ENCODE results near the gene PAQR3.

PAQR3 gene

GRCh38 chr4:78939667-78940008 is 400 bp upstream of the PAQR3 start:
- Histone ChIP-seq H3K36me3 (ENCODE audit: insufficient read depth, low read length) (peaks cover 6% of the 10 kb centered on the region), H3K4me3 (ENCODE audit: low read depth in 1 of 2, low read length in 2 of 2) (peak overlapping the region; percentile 28 to 99; a peak in 3 of 4 replicates), H3K4me2 (ENCODE audit: insufficient read depth, low read length) (peak overlapping the region; percentile 87), H3K4me1 (ENCODE audit: insufficient read depth, low read length) (peaks cover 46% of the 10 kb centered on the region), H3K79me2 (ENCODE audit: insufficient read depth, low read length) (peaks cover 29% of the 10 kb centered on the region), H3K27ac (ENCODE audit: low read length) (peak overlapping the region; percentile 71), H4K20me1 (ENCODE audit: insufficient read depth, low read length) (no peaks in the 10 kb centered on the region), H3K9me3 (ENCODE audit: insufficient read depth, low read length, severe bottlenecking) (no peaks in the 10 kb centered on the region), H2AFZ (ENCODE audit: low read depth, low read length) (peak overlapping the region; percentile 98), H3K9ac (ENCODE audit: low read depth, low read length) (peak overlapping the region; percentile 76), H3K27me3 (ENCODE audit: insufficient read depth, low read length, poor library complexity) (no peaks in the 10 kb centered on the region)
- DNase-seq (peak; percentile 29), ATAC-seq (ENCODE audit: insufficient read depth, low read depth) (peak; percentile 53)
- TF ChIP-seq CTCF (IDR thresholded peaks at IDR 0.05; ENCODE audit: borderline replicate concordance, extremely low read depth, low read length, poor library complexity, severe bottlenecking): no peak
- TF ChIP-seq EZH2 (IDR thresholded peaks at IDR 0.05; ENCODE audit: borderline replicate concordance, low read depth, low read length, severe bottlenecking): no peak

- no peaks in the 10 kb centered on the region for H3K27me3 ChIP-seq (ENCODE audit: insufficient read depth, low read length, poor library complexity)
- no peak for ATAC-seq (ENCODE audit: insufficient read depth, low read depth)
- H2AFZ ChIP-seq (ENCODE audit: low read depth, low read length): peak overlapping the region; percentile 98
These were observed 767 bp downstream of the PAQR3 start for GRCh38 chr4:78938474-78938867.

GRCh38 chr4:78937837-78938236 is 1.4 kb downstream of the PAQR3 start:
- Histone ChIP-seq H3K4me3 (ENCODE audit: low read depth in 1 of 2, low read length in 2 of 2) (peak overlapping the region in 1 of 2 experiments; percentile 99; a peak in 2 of 4 replicates), H2AFZ (ENCODE audit: low read depth, low read length) (no peak overlapping the region), H3K4me2 (ENCODE audit: insufficient read depth, low read length) (peak overlapping the region; percentile 87), H3K36me3 (ENCODE audit: insufficient read depth, low read length) (peaks cover 17% of the 10 kb centered on the region), H4K20me1 (ENCODE audit: insufficient read depth, low read length) (no peaks in the 10 kb centered on the region), H3K27ac (ENCODE audit: low read length) (no peak overlapping the region), H3K9me3 (ENCODE audit: insufficient read depth, low read length, severe bottlenecking) (no peaks in the 10 kb centered on the region), H3K4me1 (ENCODE audit: insufficient read depth, low read length) (peaks cover 46% of the 10 kb centered on the region), H3K9ac (ENCODE audit: low read depth, low read length) (peak overlapping the region; percentile 76; the same call in 1 of the 2 replicates), H3K79me2 (ENCODE audit: insufficient read depth, low read length) (peaks cover 29% of the 10 kb centered on the region), H3K27me3 (ENCODE audit: insufficient read depth, low read length, poor library complexity) (no peaks in the 10 kb centered on the region)
- no peak for DNase-seq
- ATAC-seq (ENCODE audit: insufficient read depth, low read depth): no peak
- TF ChIP-seq CTCF (IDR thresholded peaks at IDR 0.05; ENCODE audit: borderline replicate concordance, extremely low read depth, low read length, poor library complexity, severe bottlenecking) (no peak), EZH2 (IDR thresholded peaks at IDR 0.05; ENCODE audit: borderline replicate concordance, low read depth, low read length, severe bottlenecking) (no peak)

More at GRCh38 chr4:78938474-78938867, 767 bp downstream of the PAQR3 start:
- Histone ChIP-seq H3K4me2 (ENCODE audit: insufficient read depth, low read length) (peak overlapping the region; percentile 87), H3K27ac (ENCODE audit: low read length) (peak overlapping the region; percentile 70; the same call in 1 of the 2 replicates), H3K36me3 (ENCODE audit: insufficient read depth, low read length) (peaks cover 12% of the 10 kb centered on the region), H3K9me3 (ENCODE audit: insufficient read depth, low read length, severe bottlenecking) (no peaks in the 10 kb centered on the region), H3K4me1 (ENCODE audit: insufficient read depth, low read length) (peaks cover 46% of the 10 kb centered on the region), H4K20me1 (ENCODE audit: insufficient read depth, low read length) (no peaks in the 10 kb centered on the region), H3K9ac (ENCODE audit: low read depth, low read length) (peak overlapping the region; percentile 76), H3K4me3 (ENCODE audit: low read depth in 1 of 2, low read length in 2 of 2) (peak overlapping the region; percentile 54 to 99), H3K79me2 (ENCODE audit: insufficient read depth, low read length) (peaks cover 29% of the 10 kb centered on the region)
- TF ChIP-seq EZH2 (IDR thresholded peaks at IDR 0.05; ENCODE audit: borderline replicate concordance, low read depth, low read length, severe bottlenecking) (no peak), CTCF (IDR thresholded peaks at IDR 0.05; ENCODE audit: borderline replicate concordance, extremely low read depth, low read length, poor library complexity, severe bottlenecking) (no peak)
- no peak for DNase-seq
